BJ (cell line): ENCODE data around the gene APOBR. TPM values are rescaled to one million over a fixed set of nuclear protein-coding genes. Genes with fewer than 3 reads are reported as not detected.

ENCODE experiments used
- CTCF ChIA-PET: fragments of 350-600 bp; formaldehyde crosslinking; extraction: SDS; loops from one replicate; lab custom pipeline; 2021; ENCODE audit warnings: antibody characterized with exemption, inconsistent platforms; lab: Yijun Ruan, JAX
- POLR2A ChIA-PET: fragments of 300-600 bp; sonication (Branson Sonifier 250); formaldehyde crosslinking; extraction: SDS; loops from one replicate; lab custom pipeline; 2021; ENCODE audit warnings: antibody characterized with exemption; lab: Charles Lee
- DNase-seq: peaks from one replicate; pipeline ENCODE4 v3.0.0-alpha.2; 2011; ENCODE audit warnings: low read depth
- H3K27me3 ChIP-seq: 2 replicates; pipeline ENCODE4 v1.6.0; 2011; ENCODE audit warnings: low read length; ENCODE audit not compliant: control insufficient read depth, insufficient read depth
- H3K36me3 ChIP-seq: 2 replicates; pipeline ENCODE4 v1.5.1; 2011; ENCODE audit warnings: low read length; ENCODE audit not compliant: control insufficient read depth, insufficient read depth
- H3K4me3 ChIP-seq: 2 replicates; pipeline ENCODE4 v1.5.1; 2011; ENCODE audit warnings: low read depth, mild to moderate bottlenecking, control low read depth, low read length
- CTCF ChIP-seq: IDR thresholded peaks from 2 replicates; pipeline ENCODE4 v1.5.1; 2011; ENCODE audit warnings: low read depth, mild to moderate bottlenecking, control low read depth, inconsistent platforms, low read length, moderate library complexity; ENCODE audit not compliant: insufficient read depth
- polyA plus RNA-seq: library from polyadenylated mRNA; depleted of rRNA; stranded (reverse); fragments of >200 nt; gene quantifications from 2 replicates; pipeline ENCODE4 v1.2.3, GENCODE V29; 2011; rRNA removed

Gene APOBR
- polyA plus RNA-seq, 1 experiment: not detected

- Histone ChIP-seq H3K27me3 (0 out of 2 replicates have a peak, but pooled peaks cover 1% of the 10 kb centered on the region), H3K36me3 (no peaks in the 10 kb centered on the region), H3K4me3 (no peak overlapping the region)
- no peak for DNase-seq
- POLR2A ChIA-PET: no interaction called here
- TF ChIP-seq CTCF: no peak
- CTCF ChIA-PET: no interaction called here
These were observed 53.9 kb downstream of the APOBR start for GRCh38 chr16:28548306-28548802.

Other genes with a start within 250 kb of the APOBR start
- gene SBK1, start 202.1 kb upstream of the APOBR start, polyA plus RNA-seq: 0.01 TPM in 1 of 2 replicates, not detected in the other
- gene NPIPB6, start 131.1 kb upstream of the APOBR start, polyA plus RNA-seq: 0.15 and 0.34 TPM in 2 replicates
- 150 and 287 TPM in 2 replicates for gene EIF3CL, start 90.8 kb upstream of the APOBR start, polyA plus RNA-seq
- gene NPIPB7, start 22.3 kb upstream of the APOBR start, polyA plus RNA-seq: not detected in 2 replicates
- 20.6 and 25.2 TPM in 2 replicates for gene CLN3, start 2.6 kb upstream of the APOBR start, polyA plus RNA-seq
- gene IL27, start 12.2 kb downstream of the APOBR start, polyA plus RNA-seq: not detected in 2 replicates
- 31.4 and 88.9 TPM in 2 replicates for gene NUPR1, start 44.3 kb downstream of the APOBR start, polyA plus RNA-seq
- 2.4 and 2.5 TPM in 2 replicates for gene SGF29, start 59.3 kb downstream of the APOBR start, polyA plus RNA-seq
- gene SULT1A2, start 102.4 kb downstream of the APOBR start, polyA plus RNA-seq: not detected in 2 replicates
- gene SULT1A1, start 115.4 kb downstream of the APOBR start, polyA plus RNA-seq: 0.12 and 0.13 TPM in 2 replicates
- 0.23 TPM in 1 of 2 replicates, not detected in the other for gene NPIPB8, start 143.4 kb downstream of the APOBR start, polyA plus RNA-seq
- 349 and 418 TPM in 2 replicates for gene EIF3C, start 216.8 kb downstream of the APOBR start, polyA plus RNA-seq